Measurements from ENCODE around the gene LRFN2.
A peak's percentile ranks its signal among the peaks of the same experiment; 100 is the strongest.

LRFN2 gene

GRCh38 chr6:40425192-40425919 is 161.8 kb downstream of the LRFN2 start:
- no peak for TF ChIP-seq JUND (IDR thresholded peaks at IDR 0.05; ENCODE audit: low read depth)
- in situ Hi-C loops (cut with HindIII; ENCODE audit: low pct_unique_long_range_greater_than_20kb, low sequenced_read_pairs): no loop called here
- peak; percentile 35 to 74 for DNase-seq (ENCODE audit: low read depth in 1 of 2, low spot score in 1 of 2)

GRCh38 chr6:40422046-40422445 is 165.1 kb downstream of the LRFN2 start:
- in situ Hi-C loops (cut with HindIII; ENCODE audit: low pct_unique_long_range_greater_than_20kb, low sequenced_read_pairs): no loop called here
- no peak for DNase-seq (ENCODE audit: low read depth in 1 of 2, low spot score in 1 of 2)
- no peak for TF ChIP-seq JUND (IDR thresholded peaks at IDR 0.05; ENCODE audit: low read depth)

GRCh38 chr6:40419946-40420728 is 167.0 kb downstream of the LRFN2 start:
- no peak for DNase-seq (ENCODE audit: low read depth in 1 of 2, low spot score in 1 of 2)
- in situ Hi-C loops (cut with HindIII; ENCODE audit: low pct_unique_long_range_greater_than_20kb, low sequenced_read_pairs): no loop called here
- TF ChIP-seq JUND (IDR thresholded peaks at IDR 0.05; ENCODE audit: low read depth): no peak

- peak in 1 of 2 experiments; percentile 52 for DNase-seq (ENCODE audit: low read depth in 1 of 2, low spot score in 1 of 2)
- TF ChIP-seq JUND (IDR thresholded peaks at IDR 0.05; ENCODE audit: low read depth): no peak
- in situ Hi-C loops (cut with HindIII; ENCODE audit: low pct_unique_long_range_greater_than_20kb, low sequenced_read_pairs): no loop called here
These were observed 167.8 kb downstream of the LRFN2 start for GRCh38 chr6:40419377-40419776.

GRCh38 chr6:40417031-40417430 is 170.1 kb downstream of the LRFN2 start:
- in situ Hi-C loops (cut with HindIII; ENCODE audit: low pct_unique_long_range_greater_than_20kb, low sequenced_read_pairs): no loop called here
- no peak for TF ChIP-seq JUND (IDR thresholded peaks at IDR 0.05; ENCODE audit: low read depth)

GRCh38 chr6:40414617-40415016 is 172.5 kb downstream of the LRFN2 start:
- no peak for TF ChIP-seq JUND (IDR thresholded peaks at IDR 0.05; ENCODE audit: low read depth)
- in situ Hi-C loops (cut with HindIII; ENCODE audit: low pct_unique_long_range_greater_than_20kb, low sequenced_read_pairs): no loop called here

More at GRCh38 chr6:40417031-40417430, 170.1 kb downstream of the LRFN2 start:
- DNase-seq (ENCODE audit: low read depth in 1 of 2, low spot score in 1 of 2): no peak

GRCh38 chr6:40413239-40413638 is 173.9 kb downstream of the LRFN2 start:
- no peak for DNase-seq (ENCODE audit: low read depth in 1 of 2, low spot score in 1 of 2)
- in situ Hi-C loops (cut with HindIII; ENCODE audit: low pct_unique_long_range_greater_than_20kb, low sequenced_read_pairs): no loop called here
- no peak for TF ChIP-seq JUND (IDR thresholded peaks at IDR 0.05; ENCODE audit: low read depth)

More at GRCh38 chr6:40414617-40415016, 172.5 kb downstream of the LRFN2 start:
- no peak for DNase-seq (ENCODE audit: low read depth in 1 of 2, low spot score in 1 of 2)

GRCh38 chr6:40411881-40412280 is 175.3 kb downstream of the LRFN2 start:
- DNase-seq (ENCODE audit: low read depth in 1 of 2, low spot score in 1 of 2): no peak
- TF ChIP-seq JUND (IDR thresholded peaks at IDR 0.05; ENCODE audit: low read depth): no peak
- in situ Hi-C loops (cut with HindIII; ENCODE audit: low pct_unique_long_range_greater_than_20kb, low sequenced_read_pairs): no loop called here

- no peak for TF ChIP-seq JUND (IDR thresholded peaks at IDR 0.05; ENCODE audit: low read depth)
- no peak for DNase-seq (ENCODE audit: low read depth in 1 of 2, low spot score in 1 of 2)
- in situ Hi-C loops (cut with HindIII; ENCODE audit: low pct_unique_long_range_greater_than_20kb, low sequenced_read_pairs): no loop called here
These were observed 176.3 kb downstream of the LRFN2 start for GRCh38 chr6:40410821-40411220.

- TF ChIP-seq JUND (IDR thresholded peaks at IDR 0.05; ENCODE audit: low read depth): no peak
- in situ Hi-C loops (cut with HindIII; ENCODE audit: low pct_unique_long_range_greater_than_20kb, low sequenced_read_pairs): no loop called here
- DNase-seq (ENCODE audit: low read depth in 1 of 2, low spot score in 1 of 2): no peak
These were observed 177.3 kb downstream of the LRFN2 start for GRCh38 chr6:40409716-40410397.

GRCh38 chr6:40408786-40409542 is 178.2 kb downstream of the LRFN2 start:
- in situ Hi-C loops (cut with HindIII; ENCODE audit: low pct_unique_long_range_greater_than_20kb, low sequenced_read_pairs): no loop called here
- TF ChIP-seq JUND (IDR thresholded peaks at IDR 0.05; ENCODE audit: low read depth): no peak
- no peak for DNase-seq (ENCODE audit: low read depth in 1 of 2, low spot score in 1 of 2)

- DNase-seq (ENCODE audit: low read depth in 1 of 2, low spot score in 1 of 2): no peak
- TF ChIP-seq JUND (IDR thresholded peaks at IDR 0.05; ENCODE audit: low read depth): no peak
- in situ Hi-C loops (cut with HindIII; ENCODE audit: low pct_unique_long_range_greater_than_20kb, low sequenced_read_pairs): no loop called here
These were observed 179.9 kb downstream of the LRFN2 start for GRCh38 chr6:40407239-40407638.

Measured in T47D (cell line).